Liver (tissue), 3 donors: Measurements from ENCODE around the gene CAPN2.
"Not testable (repeated sequence)": the region's sequence is repeated elsewhere in the genome, so short reads cannot be mapped to it uniquely, and the experiment has no call there.

Experiments used
- FOXA1 ChIP-seq: IDR thresholded peaks from 2 replicates; pipeline ENCODE4 v1.6.1; 2016; ENCODE audit warnings: antibody characterized with exemption
- JUND ChIP-seq, 2 donors: IDR thresholded peaks; 2 replicates each; pipeline ENCODE4 v1.6.1; 2016; ENCODE audit warnings: antibody characterized with exemption in 2 of 2
- NR2F2 ChIP-seq: IDR thresholded peaks from 2 replicates; pipeline ENCODE4 v1.6.1; 2016; ENCODE audit warnings: antibody characterized with exemption
- SP1 ChIP-seq: IDR thresholded peaks from 2 replicates; pipeline ENCODE4 v1.6.1; 2018; ENCODE audit warnings: antibody characterized with exemption, mild to moderate bottlenecking
- TAF1 ChIP-seq: conservative IDR thresholded peaks from 2 replicates; pipeline ENCODE4 v1.6.1; 2016; ENCODE audit warnings: antibody characterized with exemption, mild to moderate bottlenecking
- TF ChIP-seq, protein P1 (sequence below): fragments of 150-350 bp; IDR thresholded peaks from 2 replicates; pipeline ENCODE4 v1.5.1; 2017; ENCODE audit warnings: improper control_type of control experiment, low read depth, low read length; ENCODE audit not compliant: missing input control
- TF ChIP-seq, protein P2 (sequence below): IDR thresholded peaks from 2 replicates; pipeline ENCODE4 v1.6.1; 2016; ENCODE audit warnings: antibody characterized with exemption
- TF ChIP-seq, protein P3 (sequence below): IDR thresholded peaks from 2 replicates; pipeline ENCODE4 v1.6.1; 2016; ENCODE audit warnings: antibody characterized with exemption
- TF ChIP-seq, protein P4 (sequence below): IDR thresholded peaks from 2 replicates; pipeline ENCODE4 v1.6.1; 2016; ENCODE audit warnings: antibody characterized with exemption
- TF ChIP-seq, protein P5 (sequence below): IDR thresholded peaks from 2 replicates; pipeline ENCODE4 v1.6.1; 2016; ENCODE audit warnings: antibody characterized with exemption, mild to moderate bottlenecking
- donor health status: healthy.
- donor health status: healthy.

DNA sequence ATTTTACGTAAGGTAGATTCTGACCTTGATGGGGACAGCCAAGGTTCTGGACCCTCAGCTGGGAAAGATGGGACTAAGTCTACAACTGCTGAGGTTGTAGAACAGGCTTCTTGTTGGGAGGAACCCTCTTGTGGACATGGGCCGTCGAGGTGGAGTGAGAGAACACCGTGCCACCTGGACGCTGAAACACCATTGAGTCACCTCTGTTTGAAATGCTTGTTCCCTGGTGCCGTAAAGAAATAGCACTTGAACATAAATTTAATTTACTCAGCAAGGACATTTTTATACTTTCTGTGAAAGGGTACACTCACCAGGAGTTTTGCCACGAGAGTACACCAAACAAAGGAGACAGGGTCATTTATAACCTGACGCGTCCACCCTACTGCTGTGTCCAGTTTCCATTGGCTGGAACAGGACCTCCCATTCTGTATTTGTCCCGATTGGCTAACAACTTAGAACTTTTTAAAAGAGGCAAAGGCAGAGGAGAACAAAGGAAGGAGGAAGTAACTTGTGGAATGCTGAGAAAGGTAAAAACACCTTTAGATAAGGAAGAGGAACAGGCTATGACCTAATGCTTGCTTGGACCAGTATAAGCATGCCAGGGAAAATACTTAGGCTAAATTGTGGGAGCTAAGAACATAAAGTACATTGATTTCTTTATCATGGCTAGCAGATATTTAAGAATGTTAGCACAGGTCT is 27.8 kb downstream of the CAPN2 start:
- TF ChIP-seq, protein P1, sequence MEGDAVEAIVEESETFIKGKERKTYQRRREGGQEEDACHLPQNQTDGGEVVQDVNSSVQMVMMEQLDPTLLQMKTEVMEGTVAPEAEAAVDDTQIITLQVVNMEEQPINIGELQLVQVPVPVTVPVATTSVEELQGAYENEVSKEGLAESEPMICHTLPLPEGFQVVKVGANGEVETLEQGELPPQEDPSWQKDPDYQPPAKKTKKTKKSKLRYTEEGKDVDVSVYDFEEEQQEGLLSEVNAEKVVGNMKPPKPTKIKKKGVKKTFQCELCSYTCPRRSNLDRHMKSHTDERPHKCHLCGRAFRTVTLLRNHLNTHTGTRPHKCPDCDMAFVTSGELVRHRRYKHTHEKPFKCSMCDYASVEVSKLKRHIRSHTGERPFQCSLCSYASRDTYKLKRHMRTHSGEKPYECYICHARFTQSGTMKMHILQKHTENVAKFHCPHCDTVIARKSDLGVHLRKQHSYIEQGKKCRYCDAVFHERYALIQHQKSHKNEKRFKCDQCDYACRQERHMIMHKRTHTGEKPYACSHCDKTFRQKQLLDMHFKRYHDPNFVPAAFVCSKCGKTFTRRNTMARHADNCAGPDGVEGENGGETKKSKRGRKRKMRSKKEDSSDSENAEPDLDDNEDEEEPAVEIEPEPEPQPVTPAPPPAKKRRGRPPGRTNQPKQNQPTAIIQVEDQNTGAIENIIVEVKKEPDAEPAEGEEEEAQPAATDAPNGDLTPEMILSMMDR, result not testable (repeated sequence)
- TF ChIP-seq, protein P2, sequence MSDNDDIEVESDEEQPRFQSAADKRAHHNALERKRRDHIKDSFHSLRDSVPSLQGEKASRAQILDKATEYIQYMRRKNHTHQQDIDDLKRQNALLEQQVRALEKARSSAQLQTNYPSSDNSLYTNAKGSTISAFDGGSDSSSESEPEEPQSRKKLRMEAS, result not testable (repeated sequence)
- not testable (repeated sequence) for TF ChIP-seq NR2F2; FOXA1; SP1; JUND (IDR thresholded peaks at IDR 0.05); TAF1
- TF ChIP-seq, protein P3, sequence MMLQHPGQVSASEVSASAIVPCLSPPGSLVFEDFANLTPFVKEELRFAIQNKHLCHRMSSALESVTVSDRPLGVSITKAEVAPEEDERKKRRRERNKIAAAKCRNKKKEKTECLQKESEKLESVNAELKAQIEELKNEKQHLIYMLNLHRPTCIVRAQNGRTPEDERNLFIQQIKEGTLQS, result not testable (repeated sequence)
- TF ChIP-seq, protein P4, sequence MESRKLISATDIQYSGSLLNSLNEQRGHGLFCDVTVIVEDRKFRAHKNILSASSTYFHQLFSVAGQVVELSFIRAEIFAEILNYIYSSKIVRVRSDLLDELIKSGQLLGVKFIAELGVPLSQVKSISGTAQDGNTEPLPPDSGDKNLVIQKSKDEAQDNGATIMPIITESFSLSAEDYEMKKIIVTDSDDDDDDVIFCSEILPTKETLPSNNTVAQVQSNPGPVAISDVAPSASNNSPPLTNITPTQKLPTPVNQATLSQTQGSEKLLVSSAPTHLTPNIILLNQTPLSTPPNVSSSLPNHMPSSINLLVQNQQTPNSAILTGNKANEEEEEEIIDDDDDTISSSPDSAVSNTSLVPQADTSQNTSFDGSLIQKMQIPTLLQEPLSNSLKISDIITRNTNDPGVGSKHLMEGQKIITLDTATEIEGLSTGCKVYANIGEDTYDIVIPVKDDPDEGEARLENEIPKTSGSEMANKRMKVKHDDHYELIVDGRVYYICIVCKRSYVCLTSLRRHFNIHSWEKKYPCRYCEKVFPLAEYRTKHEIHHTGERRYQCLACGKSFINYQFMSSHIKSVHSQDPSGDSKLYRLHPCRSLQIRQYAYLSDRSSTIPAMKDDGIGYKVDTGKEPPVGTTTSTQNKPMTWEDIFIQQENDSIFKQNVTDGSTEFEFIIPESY, result not testable (repeated sequence)
- TF ChIP-seq, protein P5, sequence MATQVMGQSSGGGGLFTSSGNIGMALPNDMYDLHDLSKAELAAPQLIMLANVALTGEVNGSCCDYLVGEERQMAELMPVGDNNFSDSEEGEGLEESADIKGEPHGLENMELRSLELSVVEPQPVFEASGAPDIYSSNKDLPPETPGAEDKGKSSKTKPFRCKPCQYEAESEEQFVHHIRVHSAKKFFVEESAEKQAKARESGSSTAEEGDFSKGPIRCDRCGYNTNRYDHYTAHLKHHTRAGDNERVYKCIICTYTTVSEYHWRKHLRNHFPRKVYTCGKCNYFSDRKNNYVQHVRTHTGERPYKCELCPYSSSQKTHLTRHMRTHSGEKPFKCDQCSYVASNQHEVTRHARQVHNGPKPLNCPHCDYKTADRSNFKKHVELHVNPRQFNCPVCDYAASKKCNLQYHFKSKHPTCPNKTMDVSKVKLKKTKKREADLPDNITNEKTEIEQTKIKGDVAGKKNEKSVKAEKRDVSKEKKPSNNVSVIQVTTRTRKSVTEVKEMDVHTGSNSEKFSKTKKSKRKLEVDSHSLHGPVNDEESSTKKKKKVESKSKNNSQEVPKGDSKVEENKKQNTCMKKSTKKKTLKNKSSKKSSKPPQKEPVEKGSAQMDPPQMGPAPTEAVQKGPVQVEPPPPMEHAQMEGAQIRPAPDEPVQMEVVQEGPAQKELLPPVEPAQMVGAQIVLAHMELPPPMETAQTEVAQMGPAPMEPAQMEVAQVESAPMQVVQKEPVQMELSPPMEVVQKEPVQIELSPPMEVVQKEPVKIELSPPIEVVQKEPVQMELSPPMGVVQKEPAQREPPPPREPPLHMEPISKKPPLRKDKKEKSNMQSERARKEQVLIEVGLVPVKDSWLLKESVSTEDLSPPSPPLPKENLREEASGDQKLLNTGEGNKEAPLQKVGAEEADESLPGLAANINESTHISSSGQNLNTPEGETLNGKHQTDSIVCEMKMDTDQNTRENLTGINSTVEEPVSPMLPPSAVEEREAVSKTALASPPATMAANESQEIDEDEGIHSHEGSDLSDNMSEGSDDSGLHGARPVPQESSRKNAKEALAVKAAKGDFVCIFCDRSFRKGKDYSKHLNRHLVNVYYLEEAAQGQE, result not testable (repeated sequence)
